ENCODE measurements around the gene SMARCC2. TPM values are rescaled to one million over a fixed set of nuclear protein-coding genes. Genes with fewer than 3 reads are reported as not detected.

Gene SMARCC2
- total RNA-seq, 2 experiments from 2014 or later: 68.3 to 137 TPM

GRCh38 chr12:56205445-56205844 lies 16.2 kb upstream of the SMARCC2 start:
- CTCF ChIA-PET (ENCODE audit: unreplicated experiment): interaction anchor here (4.4 kb wide), 1 partner anchor 16 kb away, joined by 35 read pairs; the partner anchor contains the start of gene RNF41
- POLR2A ChIA-PET: interaction anchor here (0.5 to 6.1 kb wide), 9 partner anchors 9 to 324 kb away, joined by 3 to 85 read pairs (median 3); partner anchors contain the start of genes IL23A, RNF41 and ZC3H10
- H3K79me2 ChIP-seq (ENCODE audit: insufficient read depth, low read depth, low read length): no peaks in the 10 kb centered on the region
- intact Hi-C loops (cut with micrococcal nuclease; ENCODE audit: unreplicated experiment): no loop called here
- no TSS peak for BruUV-seq (replicated peaks)
- peaks cover 42% of the 10 kb centered on the region for H3K4me1 ChIP-seq (ENCODE audit: insufficient read depth, low read length, poor library complexity, severe bottlenecking)
- H3K9me2 ChIP-seq (ENCODE audit: insufficient read depth, low read length): no peaks in the 10 kb centered on the region
- H3K36me3 ChIP-seq (ENCODE audit: insufficient read depth, low read length): peaks cover 56% of the 10 kb centered on the region
- H3K27ac ChIP-seq (ENCODE audit: low read depth, low read length, poor library complexity, severe bottlenecking): no peak overlapping the region
- H2AFZ ChIP-seq (ENCODE audit: low read length): no peak overlapping the region
- no peaks in the 10 kb centered on the region for H4K20me1 ChIP-seq (ENCODE audit: insufficient read depth, low read length)
- TF ChIP-seq CTCF (conservative IDR thresholded peaks at IDR 0.05; ENCODE audit: low read length) (peak; percentile 68), EZH2phosphoT487 (IDR thresholded peaks at IDR 0.05; ENCODE audit: borderline replicate concordance, low read depth, low read length) (no peak)
- no peak overlapping the region for H3K4me3 ChIP-seq (ENCODE audit: low read depth, low read length, poor library complexity, severe bottlenecking)
- no peak overlapping the region for H3K4me2 ChIP-seq (ENCODE audit: low read length)
- peak; percentile 56 for DNase-seq (ENCODE audit: low spot score)
- H3K9me3 ChIP-seq (ENCODE audit: low read length): no peaks in the 10 kb centered on the region

- no peak overlapping the region for H3K4me3 ChIP-seq (ENCODE audit: low read depth, low read length, poor library complexity, severe bottlenecking)
- no peaks in the 10 kb centered on the region for H3K9me2 ChIP-seq (ENCODE audit: insufficient read depth, low read length)
- no peak overlapping the region for H3K4me2 ChIP-seq (ENCODE audit: low read length)
- peaks cover 46% of the 10 kb centered on the region for H3K36me3 ChIP-seq (ENCODE audit: insufficient read depth, low read length)
- peaks cover 42% of the 10 kb centered on the region for H3K4me1 ChIP-seq (ENCODE audit: insufficient read depth, low read length, poor library complexity, severe bottlenecking)
- CTCF ChIA-PET (ENCODE audit: unreplicated experiment): interaction anchor here (4.4 kb wide), 1 partner anchor 17 kb away, joined by 35 read pairs; the partner anchor contains the start of gene RNF41
- POLR2A ChIA-PET: interaction anchor here (6.1 kb wide), 1 partner anchor 18 kb away, joined by 85 read pairs; the partner anchor contains the start of gene RNF41
- no peaks in the 10 kb centered on the region for H3K9me3 ChIP-seq (ENCODE audit: low read length)
- TF ChIP-seq CTCF (conservative IDR thresholded peaks at IDR 0.05; ENCODE audit: low read length): no peak
- TF ChIP-seq EZH2phosphoT487 (IDR thresholded peaks at IDR 0.05; ENCODE audit: borderline replicate concordance, low read depth, low read length): no peak
- H4K20me1 ChIP-seq (ENCODE audit: insufficient read depth, low read length): no peaks in the 10 kb centered on the region
- intact Hi-C loops (cut with micrococcal nuclease; ENCODE audit: unreplicated experiment): no loop called here
- H3K27ac ChIP-seq (ENCODE audit: low read depth, low read length, poor library complexity, severe bottlenecking): no peak overlapping the region
- no peak overlapping the region for H2AFZ ChIP-seq (ENCODE audit: low read length)
- BruUV-seq (replicated peaks): no TSS peak
- H3K79me2 ChIP-seq (ENCODE audit: insufficient read depth, low read depth, low read length): no peaks in the 10 kb centered on the region
- DNase-seq (ENCODE audit: low spot score): no peak
These were observed 15.0 kb upstream of the SMARCC2 start for GRCh38 chr12:56204275-56204674.

GRCh38 chr12:56202838-56203237 lies 13.6 kb upstream of the SMARCC2 start:
- no peak for TF ChIP-seq EZH2phosphoT487 (IDR thresholded peaks at IDR 0.05; ENCODE audit: borderline replicate concordance, low read depth, low read length)
- no peak for TF ChIP-seq CTCF (conservative IDR thresholded peaks at IDR 0.05; ENCODE audit: low read length)
- H3K36me3 ChIP-seq (ENCODE audit: insufficient read depth, low read length): peaks cover 37% of the 10 kb centered on the region
- POLR2A ChIA-PET: interaction anchor here (2.2 kb wide), 1 partner anchor 19 kb away, joined by 12 read pairs; the partner anchor contains the start of gene RNF41
- H3K4me1 ChIP-seq (ENCODE audit: insufficient read depth, low read length, poor library complexity, severe bottlenecking): peaks cover 32% of the 10 kb centered on the region
- no peak overlapping the region for H3K27ac ChIP-seq (ENCODE audit: low read depth, low read length, poor library complexity, severe bottlenecking)
- no peak for DNase-seq (ENCODE audit: low spot score)
- H2AFZ ChIP-seq (ENCODE audit: low read length): no peak overlapping the region
- no peaks in the 10 kb centered on the region for H3K79me2 ChIP-seq (ENCODE audit: insufficient read depth, low read depth, low read length)
- no peaks in the 10 kb centered on the region for H3K9me2 ChIP-seq (ENCODE audit: insufficient read depth, low read length)
- H4K20me1 ChIP-seq (ENCODE audit: insufficient read depth, low read length): no peaks in the 10 kb centered on the region
- H3K9me3 ChIP-seq (ENCODE audit: low read length): no peaks in the 10 kb centered on the region
- BruUV-seq (replicated peaks): no TSS peak
- intact Hi-C loops (cut with micrococcal nuclease; ENCODE audit: unreplicated experiment): no loop called here
- CTCF ChIA-PET (ENCODE audit: unreplicated experiment): no interaction called here
- H3K4me2 ChIP-seq (ENCODE audit: low read length): no peak overlapping the region
- H3K4me3 ChIP-seq (ENCODE audit: low read depth, low read length, poor library complexity, severe bottlenecking): no peak overlapping the region
